ENCODE measurements around the gene DDIT3. TPM values are rescaled to one million over a fixed set of nuclear protein-coding genes. Genes with fewer than 3 reads are reported as not detected.
"Not testable (repeated sequence)": the region's sequence is repeated elsewhere in the genome, so short reads cannot be mapped to it uniquely, and the experiment has no call there.

DDIT3 gene
- total and polyA plus RNA-seq, 2 of the 8 experiments (the other 6 are each of a cell fraction or from before 2014, with no cell fraction given): 4.9 to 5.7 TPM

GRCh38 chr12:57514246-57514645 is 6.1 kb downstream of the DDIT3 start:
- H2AFZ ChIP-seq (ENCODE audit: low read length); H4K5ac ChIP-seq (ENCODE audit: insufficient read length, low read depth, low read length); H3K4ac ChIP-seq (replicated peaks; ENCODE audit: insufficient read length, low read depth, low read length); H3K9me3 ChIP-seq (ENCODE audit: insufficient read depth in 2 of 2, low read depth in 1 of 2, low read length in 1 of 2); DNase-seq (ENCODE audit: low read depth in 1 of 2, low spot score in 2 of 2); H4K8ac ChIP-seq (ENCODE audit: extremely low read depth, insufficient read depth, low read length); H4K91ac ChIP-seq (replicated peaks; ENCODE audit: insufficient read length, low read length); FAIRE-seq; H2BK20ac ChIP-seq (ENCODE audit: low read length); H2BK5ac ChIP-seq (ENCODE audit: low read depth, low read length); H3K23ac ChIP-seq (ENCODE audit: insufficient read length); H3K23me2 ChIP-seq (ENCODE audit: low read depth, low read length); H3K27me3 ChIP-seq (replicated peaks in 1 of 4; ENCODE audit: control insufficient read depth in 3 of 4, extremely low read depth in 1 of 4, insufficient read depth in 3 of 4, low read length in 3 of 4); H3K56ac ChIP-seq (replicated peaks; ENCODE audit: insufficient read length, low read depth, low read length); H3K9ac ChIP-seq (replicated peaks in 1 of 4; ENCODE audit: extremely low read depth in 1 of 4, low read depth in 3 of 4, low read length in 3 of 4); H3K79me1 ChIP-seq (ENCODE audit: low read depth, low read length); H3K4me3 ChIP-seq (ENCODE audit: extremely low read depth in 1 of 4, insufficient read depth in 2 of 4, low read depth in 3 of 4, low read length in 4 of 4); H2BK12ac ChIP-seq (ENCODE audit: low read depth, low read length); H3K4me2 ChIP-seq (ENCODE audit: insufficient read depth in 1 of 2, low read depth in 2 of 2, low read length in 2 of 2); H3K27ac ChIP-seq (ENCODE audit: low read depth, low read length); H2BK120ac ChIP-seq (replicated peaks; ENCODE audit: low read depth, low read length); H3K4me1 ChIP-seq (replicated peaks in 1 of 4; ENCODE audit: control insufficient read depth in 3 of 4, insufficient read depth in 4 of 4, low read length in 3 of 4); H2BK15ac ChIP-seq (ENCODE audit: low read length); H2AK5ac ChIP-seq (ENCODE audit: low read depth, low read length); H3K18ac ChIP-seq (ENCODE audit: extremely low read depth, low read length); H3K14ac ChIP-seq (ENCODE audit: insufficient read length): not testable (repeated sequence)
- ChIA-PET POLR2A (ENCODE audit: partially characterized antibody) (interaction anchor here (0.5 to 3.7 kb wide), 4 partner anchors 10 to 288 kb away, joined by 3 to 25 read pairs (median 6); partner anchors contain the start of gene MBD6), CTCF (ENCODE audit: partially characterized antibody) (interaction anchor here (0.6 to 1.2 kb wide), 5 partner anchors 9 to 1168 kb away, joined by 3 to 6 read pairs (median 3); partner anchors contain the start of gene MARS1)
- H3K79me2 ChIP-seq (ENCODE audit: control insufficient read depth in 1 of 2, insufficient read depth in 2 of 2, low read length in 2 of 2): peaks cover 0 to 14% of the 10 kb centered on the region in 2 experiments; a peak in 2 of 4 replicates
- peaks cover 7 to 16% of the 10 kb centered on the region in 2 experiments for H4K20me1 ChIP-seq (replicated peaks in 1 of 2; ENCODE audit: control insufficient read depth in 1 of 2, insufficient read depth in 2 of 2, low read length in 2 of 2)
- 97% methylated on average over 9 of the region's 9 CpGs; no CpG with 5 or more reads in 1 of the 2 experiments for WGBS, 2 experiments (ENCODE audit: extremely low coverage in 1 of 2, insufficient coverage in 1 of 2, insufficient read length in 1 of 2, insufficient replicate concordance in 2 of 2, low coverage in 1 of 2, low lambda C conversion rate in 2 of 2, missing lambda C conversion rate in 1 of 2)
- peaks cover 54 to 93% (median 73%) of the 10 kb centered on the region in 4 experiments for H3K36me3 ChIP-seq (ENCODE audit: control insufficient read depth in 2 of 4, insufficient read depth in 4 of 4, low read length in 3 of 4)

- H3K4me1 ChIP-seq (replicated peaks in 1 of 4; ENCODE audit: control insufficient read depth in 3 of 4, insufficient read depth in 4 of 4, low read length in 3 of 4); FAIRE-seq; H3K79me1 ChIP-seq (ENCODE audit: low read depth, low read length); H2BK20ac ChIP-seq (ENCODE audit: low read length); H3K18ac ChIP-seq (ENCODE audit: extremely low read depth, low read length); H2BK15ac ChIP-seq (ENCODE audit: low read length); H3K23ac ChIP-seq (ENCODE audit: insufficient read length); H2BK5ac ChIP-seq (ENCODE audit: low read depth, low read length); H3K56ac ChIP-seq (replicated peaks; ENCODE audit: insufficient read length, low read depth, low read length); H3K27me3 ChIP-seq (replicated peaks in 1 of 4; ENCODE audit: control insufficient read depth in 3 of 4, extremely low read depth in 1 of 4, insufficient read depth in 3 of 4, low read length in 3 of 4); H3K4ac ChIP-seq (replicated peaks; ENCODE audit: insufficient read length, low read depth, low read length); H2AK5ac ChIP-seq (ENCODE audit: low read depth, low read length); DNase-seq (ENCODE audit: low read depth in 1 of 2, low spot score in 2 of 2); H2BK12ac ChIP-seq (ENCODE audit: low read depth, low read length); H3K14ac ChIP-seq (ENCODE audit: insufficient read length); H3K4me2 ChIP-seq (ENCODE audit: insufficient read depth in 1 of 2, low read depth in 2 of 2, low read length in 2 of 2); H3K4me3 ChIP-seq (ENCODE audit: extremely low read depth in 1 of 4, insufficient read depth in 2 of 4, low read depth in 3 of 4, low read length in 4 of 4); H4K5ac ChIP-seq (ENCODE audit: insufficient read length, low read depth, low read length); H2AFZ ChIP-seq (ENCODE audit: low read length); H3K23me2 ChIP-seq (ENCODE audit: low read depth, low read length); H3K9ac ChIP-seq (replicated peaks in 1 of 4; ENCODE audit: extremely low read depth in 1 of 4, low read depth in 3 of 4, low read length in 3 of 4); H4K8ac ChIP-seq (ENCODE audit: extremely low read depth, insufficient read depth, low read length); H2BK120ac ChIP-seq (replicated peaks; ENCODE audit: low read depth, low read length); H3K27ac ChIP-seq (ENCODE audit: low read depth, low read length); H3K9me3 ChIP-seq (ENCODE audit: insufficient read depth in 2 of 2, low read depth in 1 of 2, low read length in 1 of 2); H4K91ac ChIP-seq (replicated peaks; ENCODE audit: insufficient read length, low read length): not testable (repeated sequence)
- WGBS, 2 experiments (ENCODE audit: extremely low coverage in 1 of 2, insufficient coverage in 1 of 2, insufficient read length in 1 of 2, insufficient replicate concordance in 2 of 2, low coverage in 1 of 2, low lambda C conversion rate in 2 of 2, missing lambda C conversion rate in 1 of 2): 97% methylated on average over 6 of the region's 6 CpGs; no CpG with 5 or more reads in 1 of the 2 experiments
- POLR2A ChIA-PET (ENCODE audit: partially characterized antibody): interaction anchor here (0.5 to 3.7 kb wide), 3 partner anchors 10 to 206 kb away, joined by 3 to 25 read pairs (median 9); partner anchors contain the start of gene MBD6
- Histone ChIP-seq H3K36me3 (ENCODE audit: control insufficient read depth in 2 of 4, insufficient read depth in 4 of 4, low read length in 3 of 4) (peaks cover 57 to 95% (median 77%) of the 10 kb centered on the region in 4 experiments), H4K20me1 (replicated peaks in 1 of 2; ENCODE audit: control insufficient read depth in 1 of 2, insufficient read depth in 2 of 2, low read length in 2 of 2) (peaks cover 4 to 14% of the 10 kb centered on the region in 2 experiments), H3K79me2 (ENCODE audit: control insufficient read depth in 1 of 2, insufficient read depth in 2 of 2, low read length in 2 of 2) (peaks cover 0 to 10% of the 10 kb centered on the region in 2 experiments; a peak in 2 of 4 replicates)
- CTCF ChIA-PET (ENCODE audit: partially characterized antibody): interaction anchor here (0.6 to 0.9 kb wide), 4 partner anchors 26 to 884 kb away, joined by 3 to 4 read pairs (median 3); partner anchors contain the start of genes BAZ2A and MARS1
Measured at GRCh38 chr12:57513677-57514076, 6.6 kb downstream of the DDIT3 start.

Data from H1 (cell line).